Osteoblast (primary cell): Measurements from ENCODE around the gene LRFN5. TPM values are rescaled to one million over a fixed set of nuclear protein-coding genes. Genes with fewer than 3 reads are reported as not detected.
"Not testable (repeated sequence)": the region's sequence is repeated elsewhere in the genome, so short reads cannot be mapped to it uniquely, and the experiment has no call there.

Experiments
- DNase-seq: peaks from one replicate; pipeline ENCODE4 v3.0.0; 2011; ENCODE audit warnings: low spot score, mixed read lengths; ENCODE audit not compliant: insufficient read length; ENCODE audit errors: missing footprints
- H2AFZ ChIP-seq: 2 replicates; pipeline ENCODE4 v1.6.0; 2011; ENCODE audit warnings: mild to moderate bottlenecking, low read length
- H3K27ac ChIP-seq: 2 replicates; pipeline ENCODE4 v1.5.1; 2011; ENCODE audit warnings: mild to moderate bottlenecking, low read depth, low read length, moderate library complexity
- H3K27me3 ChIP-seq: 2 replicates; pipeline ENCODE4 v1.6.0; 2012; ENCODE audit warnings: mild to moderate bottlenecking, control low read depth, inconsistent platforms, low read length, moderate library complexity; ENCODE audit not compliant: insufficient read depth
- H3K36me3 ChIP-seq: 2 replicates; pipeline ENCODE4 v1.5.1; 2011; ENCODE audit warnings: mild to moderate bottlenecking, low read length, control low read depth, moderate library complexity; ENCODE audit not compliant: insufficient read depth
- H3K4me1 ChIP-seq: 2 replicates; pipeline ENCODE4 v1.5.1; 2011; ENCODE audit warnings: mild to moderate bottlenecking, low read length, control low read depth, moderate library complexity; ENCODE audit not compliant: insufficient read depth
- H3K4me2 ChIP-seq: 2 replicates; pipeline ENCODE4 v1.6.0; 2011; ENCODE audit warnings: mild to moderate bottlenecking, low read length; ENCODE audit not compliant: insufficient read depth
- H3K4me3 ChIP-seq: fragments of 200-600 bp; sonication (generic); 3 replicates; pipeline ENCODE4 v1.5.1; 2012; ENCODE audit warnings: mild to moderate bottlenecking, low read length, inconsistent platforms; ENCODE audit not compliant: insufficient read depth
- H3K79me2 ChIP-seq: 2 replicates; pipeline ENCODE4 v1.6.0; 2012; ENCODE audit warnings: mild to moderate bottlenecking, low read length, control low read depth, inconsistent platforms; ENCODE audit not compliant: insufficient read depth
- H3K9me3 ChIP-seq: 2 replicates; pipeline ENCODE4 v1.5.1; 2011; ENCODE audit warnings: low read depth, low read length, control low read depth
- H4K20me1 ChIP-seq: 2 replicates; pipeline ENCODE4 v1.6.0; 2012; ENCODE audit warnings: mild to moderate bottlenecking, low read length, control low read depth; ENCODE audit not compliant: insufficient read depth
- CTCF ChIP-seq: IDR thresholded peaks from 2 replicates; pipeline ENCODE4 v1.5.1; 2011; ENCODE audit warnings: mild to moderate bottlenecking, low read depth, low read length, moderate library complexity; ENCODE audit errors: extremely low read depth
- total RNA-seq: library from RNA; depleted of rRNA; stranded (reverse); fragments of >200 nt; gene quantifications from 2 replicates; pipeline ENCODE4 v1.2.3, GENCODE V29; 2012

Gene LRFN5
- total RNA-seq, 1 donor, result 0.36 TPM

- no peak overlapping the region for H3K27ac ChIP-seq
- no peak for TF ChIP-seq CTCF
Measured at GRCh38 chr14:41749429-41749828, 142.8 kb downstream of the LRFN5 start.

DNA sequence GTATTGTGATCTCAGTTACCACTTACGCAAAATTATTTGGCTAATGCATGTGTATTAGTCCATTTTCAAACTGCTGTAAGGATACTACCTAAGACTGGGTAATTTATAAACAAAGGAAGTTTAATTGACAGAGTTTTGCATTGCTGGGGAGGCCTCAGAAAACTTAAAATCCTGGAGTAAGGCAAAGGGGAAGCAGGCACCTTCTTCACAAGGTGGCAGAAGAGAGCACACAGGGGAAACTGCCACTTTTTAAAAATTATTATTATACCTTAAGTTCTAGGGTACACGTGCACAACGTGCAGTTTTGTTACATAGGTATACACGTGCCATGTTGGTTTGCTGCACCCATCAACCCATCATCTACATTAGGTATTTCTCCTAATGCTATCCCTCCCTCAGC lies 143.9 kb downstream of the LRFN5 start:
- H3K4me2 ChIP-seq, H3K4me1 ChIP-seq, H2AFZ ChIP-seq, H3K27ac ChIP-seq, H4K20me1 ChIP-seq, DNase-seq, H3K36me3 ChIP-seq, H3K4me3 ChIP-seq, H3K9me3 ChIP-seq, H3K27me3 ChIP-seq, H3K79me2 ChIP-seq: not testable (repeated sequence)

More at GRCh38 chr14:41749429-41749828, 142.8 kb downstream of the LRFN5 start:
- no peak for DNase-seq
- Histone ChIP-seq H3K36me3 (no peaks in the 10 kb centered on the region), H3K4me1 (no peaks in the 10 kb centered on the region), H3K4me3 (peak overlapping the region; percentile 37), H3K9me3 (no peaks in the 10 kb centered on the region), H3K27me3 (no peaks in the 10 kb centered on the region), H3K79me2 (no peaks in the 10 kb centered on the region), H2AFZ (peak overlapping the region; percentile 15), H4K20me1 (no peaks in the 10 kb centered on the region), H3K4me2 (peak overlapping the region; percentile 48)

DNA sequence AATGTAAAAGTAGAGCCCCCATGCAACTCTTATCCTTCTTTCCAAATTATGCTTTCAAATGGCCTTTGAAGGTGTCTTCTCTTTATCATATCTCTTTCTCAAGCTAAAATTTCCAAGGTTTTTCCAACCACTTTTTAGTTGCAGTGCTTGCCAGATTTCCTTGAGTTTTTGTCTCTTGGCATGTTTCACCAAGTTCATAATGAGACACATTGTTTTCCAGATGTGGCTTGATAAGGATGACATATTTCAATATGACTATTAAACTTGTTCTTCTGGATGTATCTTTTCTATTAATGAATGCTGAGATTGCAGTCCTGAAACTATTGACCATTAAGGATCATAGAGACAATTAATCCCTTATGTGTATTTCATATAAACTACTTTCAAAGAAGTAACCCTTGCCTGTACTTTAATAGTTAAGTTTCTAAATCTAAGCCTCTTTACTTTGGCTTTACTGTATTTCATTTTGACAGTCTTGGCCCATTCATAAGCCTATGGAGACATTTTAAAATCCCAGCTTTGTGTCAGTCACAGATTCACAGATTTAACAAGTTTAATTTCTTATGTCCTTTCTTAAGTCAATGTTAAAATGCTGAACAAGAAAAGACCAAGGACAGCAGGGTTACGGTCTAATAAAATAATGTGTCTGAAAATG lies 151.5 kb downstream of the LRFN5 start:
- peak; percentile 22 for DNase-seq
- Histone ChIP-seq H3K9me3 (no peaks in the 10 kb centered on the region), H3K27me3 (no peaks in the 10 kb centered on the region), H3K36me3 (no peaks in the 10 kb centered on the region), H3K79me2 (no peaks in the 10 kb centered on the region), H3K27ac (no peak overlapping the region), H2AFZ (no peak overlapping the region), H3K4me2 (no peak overlapping the region), H4K20me1 (no peaks in the 10 kb centered on the region), H3K4me3 (no peak overlapping the region), H3K4me1 (no peaks in the 10 kb centered on the region)
- TF ChIP-seq CTCF, result no peak

DNA sequence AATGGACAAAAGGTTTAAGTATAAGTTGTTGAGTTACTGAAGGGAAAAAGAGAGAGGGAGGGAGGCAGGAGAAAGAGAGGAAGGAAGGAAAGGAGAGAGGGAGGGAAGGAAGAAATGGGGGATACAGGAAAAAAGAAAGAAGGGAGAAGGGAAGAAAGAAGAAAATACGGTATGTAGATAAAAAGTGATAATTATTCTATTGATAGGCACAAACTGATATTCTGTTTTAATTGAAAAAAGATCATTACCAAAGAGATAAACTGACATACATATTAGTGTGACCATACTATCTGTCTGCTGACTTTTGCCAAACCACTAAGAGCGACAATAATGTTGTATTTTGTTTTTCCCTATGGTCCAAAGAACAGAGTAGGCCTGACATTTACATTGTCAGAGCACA lies 154.5 kb downstream of the LRFN5 start:
- Histone ChIP-seq H3K79me2 (no peaks in the 10 kb centered on the region), H3K27ac (no peak overlapping the region), H2AFZ (no peak overlapping the region), H3K36me3 (no peaks in the 10 kb centered on the region), H4K20me1 (no peaks in the 10 kb centered on the region), H3K4me2 (no peak overlapping the region), H3K27me3 (no peaks in the 10 kb centered on the region), H3K4me3 (no peak overlapping the region), H3K4me1 (no peaks in the 10 kb centered on the region), H3K9me3 (no peaks in the 10 kb centered on the region)
- DNase-seq, result no peak
- TF ChIP-seq CTCF, result no peak
